Stimulated activated effector memory CD8-positive, alpha-beta T cell treated with anti-CD3 and anti-CD28 coated beads, Interleukin-12 subunit alpha, Interleukin-12 subunit beta, amount 100 ng/mL, for 72 hours (primary cell): ENCODE measurements around the gene SEC14L6.

Experiments used
- ATAC-seq: fragments of 150-1000 bp; cut with Tn5 transposase; 2 replicates; pipeline ENCODE4 v1.10.0; 2021
- DNase-seq, 2 donors: peaks; one replicate each; pipeline ENCODE4 v3.0.0; 2021 to 2022; ENCODE audit warnings: low spot score in 2 of 2
- H3K27ac Mint-ChIP-seq: one replicate; pipeline ENCODE4 v1.8.0; 2022; ENCODE audit warnings: mild to moderate bottlenecking, mixed read lengths
- H3K36me3 Mint-ChIP-seq: one replicate; pipeline ENCODE4 v1.8.0; 2022; ENCODE audit warnings: mild to moderate bottlenecking, mixed read lengths
- H3K4me1 Mint-ChIP-seq: one replicate; pipeline ENCODE4 v1.8.0; 2022; ENCODE audit warnings: mixed read lengths
- H3K4me3 Mint-ChIP-seq: one replicate; pipeline ENCODE4 v1.8.0; 2022; ENCODE audit warnings: mild to moderate bottlenecking, mixed read lengths
- H3K9me3 Mint-ChIP-seq: one replicate; pipeline ENCODE4 v1.8.0; 2022; ENCODE audit warnings: mixed read lengths

Gene SEC14L6

GRCh38 chr22:30472994-30473720 lies 73.4 kb downstream of the SEC14L6 start:
- Mint-ChIP-seq H3K27ac (peak overlapping the region; percentile 48), H3K9me3 (no peaks in the 10 kb centered on the region), H3K4me1 (peaks cover 14% of the 10 kb centered on the region), H3K36me3 (no peaks in the 10 kb centered on the region), H3K4me3 (no peak overlapping the region)
- DNase-seq (no peak), ATAC-seq (no peak)
